Tibial artery (tissue), 4 donors: ENCODE data around the gene TEX13A.

Source experiments
- DNase-seq, 2 donors: peaks; one replicate each; pipeline ENCODE4 v3.0.0-alpha.2; 2019
- H3K27ac ChIP-seq, 2 donors: fragments of 200-600 bp; sonication (generic) in 1 of 2; 1 replicate in 1 of 2; 2 replicates in 1 of 2; pipeline ENCODE4 v1.5.1; 2018 to 2019; ENCODE audit warnings: mild to moderate bottlenecking in 1 of 2
- H3K27me3 ChIP-seq, 2 donors: fragments of 200-600 bp; sonication (generic) in 1 of 2; one replicate each; pipeline versions ENCODE4 v1.5.1 to v1.6.0; 2016 to 2019
- H3K36me3 ChIP-seq, 3 donors: fragments of 200-600 bp; sonication (generic) in 2 of 3; one replicate each; pipeline ENCODE4 v1.5.1; 2016 to 2019; ENCODE audit warnings: mild to moderate bottlenecking in 2 of 3
- H3K4me1 ChIP-seq, 4 donors: fragments of 200-600 bp; sonication (generic) in 2 of 4; 1 replicate in 3 of 4; 2 replicates in 1 of 4; pipeline ENCODE4 v1.5.1; 2016 to 2019
- H3K4me3 ChIP-seq, 2 donors: fragments of 200-600 bp; sonication (generic) in 1 of 2; 1 replicate in 1 of 2; 2 replicates in 1 of 2; pipeline ENCODE4 v1.5.1; 2018 to 2019; ENCODE audit warnings: mild to moderate bottlenecking in 2 of 2
- H3K9me3 ChIP-seq, 3 donors: fragments of 200-600 bp; sonication (generic) in 1 of 3; one replicate each; pipeline ENCODE4 v1.5.1; 2016 to 2019
- CTCF ChIP-seq, 2 experiments: fragments of 200-600 bp in 1 of 2; fragments of 450-650 bp in 1 of 2; IDR thresholded peaks; one replicate each; pipeline ENCODE4 v1.5.1; 2017 to 2019; ENCODE audit warnings: antibody characterized with exemption in 2 of 2, mild to moderate bottlenecking in 1 of 2, moderate library complexity in 1 of 2
- intact Hi-C: fragments of 100-400 bp; cut with DNase I; formaldehyde crosslinking; loops from one replicate; pipeline ENCODE4 v1.15.0; 2023; ENCODE audit warnings: low total_unique reads

The TEX13A gene

GRCh38 chrX:105226499-105226898, 6.0 kb upstream of the TEX13A start:
- no peak for TF ChIP-seq CTCF (IDR thresholded peaks at IDR 0.05)
- H3K27me3 ChIP-seq, result no peaks in the 10 kb centered on the region
- intact Hi-C loops, result no loop called here
- no peaks in the 10 kb centered on the region for H3K9me3 ChIP-seq
- DNase-seq, result no peak
- no peak overlapping the region for H3K27ac ChIP-seq
- H3K36me3 ChIP-seq, result no peaks in the 10 kb centered on the region
- H3K4me1 ChIP-seq, result no peaks in the 10 kb centered on the region
- no peak overlapping the region for H3K4me3 ChIP-seq

- no peak overlapping the region for H3K4me3 ChIP-seq
- intact Hi-C loops, result no loop called here
Observed at GRCh38 chrX:105221374-105221773, 880 bp upstream of the TEX13A start.

GRCh38 chrX:105219454-105220401, 766 bp downstream of the TEX13A start:
- Histone ChIP-seq H3K27me3 (no peaks in the 10 kb centered on the region), H3K4me1 (no peaks in the 10 kb centered on the region), H3K4me3 (no peak overlapping the region), H3K36me3 (no peaks in the 10 kb centered on the region), H3K9me3 (no peaks in the 10 kb centered on the region), H3K27ac (no peak overlapping the region)
- TF ChIP-seq CTCF (IDR thresholded peaks at IDR 0.05), result no peak
- intact Hi-C loops, result no loop called here
- DNase-seq, result no peak

More at GRCh38 chrX:105221374-105221773, 880 bp upstream of the TEX13A start:
- no peaks in the 10 kb centered on the region for H3K4me1 ChIP-seq
- H3K36me3 ChIP-seq, result no peaks in the 10 kb centered on the region
- no peaks in the 10 kb centered on the region for H3K27me3 ChIP-seq
- H3K27ac ChIP-seq, result no peak overlapping the region
- no peaks in the 10 kb centered on the region for H3K9me3 ChIP-seq
- no peak for DNase-seq
- TF ChIP-seq CTCF (IDR thresholded peaks at IDR 0.05), result no peak

GRCh38 chrX:105211066-105211575, 9.4 kb downstream of the TEX13A start:
- Histone ChIP-seq H3K4me1 (no peaks in the 10 kb centered on the region), H3K4me3 (no peak overlapping the region), H3K36me3 (no peaks in the 10 kb centered on the region), H3K27me3 (no peaks in the 10 kb centered on the region), H3K27ac (no peak overlapping the region), H3K9me3 (peaks cover 0 to 5% (median 0%) of the 10 kb centered on the region in 3 donors)
- intact Hi-C loops, result no loop called here
- DNase-seq, result no peak
- no peak for TF ChIP-seq CTCF (IDR thresholded peaks at IDR 0.05)

- no peaks in the 10 kb centered on the region for H3K27me3 ChIP-seq
- no peak for TF ChIP-seq CTCF (IDR thresholded peaks at IDR 0.05)
- H3K4me3 ChIP-seq, result no peak overlapping the region
- intact Hi-C loops, result no loop called here
- peaks cover 0 to 5% (median 0%) of the 10 kb centered on the region in 3 donors for H3K9me3 ChIP-seq
- no peak for DNase-seq
- H3K36me3 ChIP-seq, result no peaks in the 10 kb centered on the region
- H3K27ac ChIP-seq, result no peak overlapping the region
- no peaks in the 10 kb centered on the region for H3K4me1 ChIP-seq
Observed at GRCh38 chrX:105210258-105210657, 10.2 kb downstream of the TEX13A start.
